HepG2 (cell line): ENCODE results near the gene PIK3CB. TPM values are rescaled to one million over a fixed set of nuclear protein-coding genes. Genes with fewer than 3 reads are reported as not detected.

ENCODE experiments used
- ATAC-seq: fragments of 200-7000 bp; cut with Tn5 transposase; 3 replicates; pipeline ENCODE4 v1.9.1; 2020; ENCODE audit warnings: mild to moderate bottlenecking, moderate library complexity
- BruUV-seq: library from RNA; stranded (reverse); fragments of 400-500 nt; replicated peaks from 2 replicates; lab custom pipeline; 2021; lab: Mats Ljungman, UMichigan
- CTCF ChIA-PET: fragments of 300-600 bp; formaldehyde crosslinking; extraction: SDS; loops from one replicate; lab custom pipeline; 2021; ENCODE audit warnings: low total read pairs, inconsistent platforms, low intra/inter-chr PET ratio; lab: Yijun Ruan, JAX
- POLR2A ChIA-PET: fragments of 350-600 bp; sonication (Branson Sonifier 250); formaldehyde crosslinking; loops from one replicate; lab custom pipeline; 2020; ENCODE audit warnings: antibody characterized with exemption, inconsistent platforms; lab: Yijun Ruan, JAX
- DNase-seq: peaks from one replicate; pipeline ENCODE4 v3.0.0-alpha.2; 2015; ENCODE audit warnings: low spot score
- FAIRE-seq: peaks from 3 replicates; lab custom pipeline; 2011; peaks lifted over from hg19 to GRCh38; lab: Jason Lieb, UNC
- H2AFZ ChIP-seq: one replicate; pipeline ENCODE4 v1.6.1; 2011; ENCODE audit warnings: low read length, inconsistent platforms
- H3K27ac ChIP-seq: fragments of 300-600 bp; 3 replicates; pipeline ENCODE4 v1.8.0; 2011; ENCODE audit warnings: mixed run types, mild to moderate bottlenecking, mixed read lengths, low read length, inconsistent platforms; ENCODE audit not compliant: insufficient read depth; ENCODE audit errors: extremely low read length
- H3K27me3 ChIP-seq, 2 experiments: fragments of 200-600 bp in 1 of 2; 2 replicates in 1 of 2; 3 replicates in 1 of 2; pipeline versions ENCODE4 v1.6.0 to v1.8.0; 2011; ENCODE audit warnings: low read length in 2 of 2, mild to moderate bottlenecking in 2 of 2, moderate library complexity in 2 of 2, inconsistent platforms in 1 of 2; ENCODE audit not compliant: insufficient read depth in 2 of 2, control insufficient read depth in 1 of 2
- H3K36me3 ChIP-seq, 2 experiments: fragments of 200-600 bp in 1 of 2; replicated peaks in 1 of 2; 2 replicates in 1 of 2; 3 replicates in 1 of 2; pipeline versions ENCODE4 v1.5.1 to v1.8.0; 2011; ENCODE audit warnings: low read length in 2 of 2, inconsistent platforms in 1 of 2; ENCODE audit not compliant: insufficient read depth in 2 of 2, control insufficient read depth in 1 of 2
- H3K4me1 ChIP-seq: 2 replicates; pipeline ENCODE4 v1.5.1; 2012; ENCODE audit warnings: low read length, inconsistent platforms; ENCODE audit not compliant: insufficient read depth
- H3K4me2 ChIP-seq: 2 replicates; pipeline ENCODE4 v1.6.0; 2011; ENCODE audit warnings: low read depth, low read length, inconsistent platforms
- H3K4me3 ChIP-seq, 3 experiments: fragments of 200-600 bp in 1 of 3; sonication (generic), shearing (Covaris generic) in 1 of 3; replicated peaks in 1 of 3; 2 replicates each; pipeline ENCODE4 v1.5.1; 2011 to 2016; ENCODE audit warnings: low read length in 3 of 3, inconsistent platforms in 2 of 3, low read depth in 2 of 3, mild to moderate bottlenecking in 2 of 3, control low read depth in 1 of 3, mixed read lengths in 1 of 3; ENCODE audit not compliant: insufficient read depth in 1 of 3
- H3K79me2 ChIP-seq: one replicate; pipeline ENCODE4 v1.6.1; 2011; ENCODE audit warnings: low read length, inconsistent platforms; ENCODE audit not compliant: insufficient read depth
- H3K9ac ChIP-seq: 2 replicates; pipeline ENCODE4 v1.6.0; 2011; ENCODE audit warnings: mild to moderate bottlenecking, low read depth, low read length, inconsistent platforms; ENCODE audit not compliant: insufficient read depth
- H3K9me3 ChIP-seq: 2 replicates; pipeline ENCODE4 v1.5.1; 2012; ENCODE audit warnings: mild to moderate bottlenecking, low read length
- H4K20me1 ChIP-seq: 2 replicates; pipeline ENCODE4 v1.6.0; 2011; ENCODE audit warnings: inconsistent platforms, mild to moderate bottlenecking, low read length, moderate library complexity; ENCODE audit not compliant: insufficient read depth
- ARNT2 ChIP-seq: sonication (generic); formaldehyde crosslinking; IDR thresholded peaks from 2 replicates; pipeline ENCODE4 v1.8.0; 2022; ENCODE audit warnings: mild to moderate bottlenecking, low read depth, missing genetic modification reagents, moderate library complexity
- ASH2L ChIP-seq: fragments of 300-600, 200-600 bp; sonication (generic); IDR thresholded peaks from 2 replicates; pipeline ENCODE4 v1.7.0; 2017; ENCODE audit warnings: low read depth, mild to moderate bottlenecking, moderate library complexity, mixed read lengths, low read length; ENCODE audit not compliant: insufficient read length
- ESRRA ChIP-seq: sonication (generic); formaldehyde crosslinking; IDR thresholded peaks from 2 replicates; pipeline ENCODE4 v1.5.1; 2020; ENCODE audit warnings: mild to moderate bottlenecking, low read depth, missing genetic modification reagents
- JARID2 ChIP-seq: sonication (generic); formaldehyde crosslinking; IDR thresholded peaks from 2 replicates; pipeline ENCODE4 v1.8.1; 2023; ENCODE audit warnings: missing genetic modification reagents, inconsistent platforms; ENCODE audit not compliant: insufficient replicate concordance
- KLF13 ChIP-seq: sonication (generic); formaldehyde crosslinking; IDR thresholded peaks from 2 replicates; pipeline ENCODE4 v1.4.0; 2020; ENCODE audit warnings: mild to moderate bottlenecking, missing genetic modification reagents
- MBNL3 ChIP-seq: fragments of 250-450 bp; sonication (Bioruptor Pico); conservative IDR thresholded peaks from 2 replicates; pipeline ENCODE4 v1.8.0; 2022; ENCODE audit warnings: mild to moderate bottlenecking, inconsistent platforms
- MEIS2 ChIP-seq: sonication (generic); formaldehyde crosslinking; IDR thresholded peaks from 2 replicates; pipeline ENCODE4 v1.9.0; 2021; ENCODE audit warnings: mild to moderate bottlenecking, missing genetic modification reagents
- NFKB2 ChIP-seq: sonication (generic); formaldehyde crosslinking; IDR thresholded peaks from 2 replicates; pipeline ENCODE4 v1.4.0; 2020; ENCODE audit warnings: missing genetic modification reagents, borderline replicate concordance
- ZFP37 ChIP-seq: sonication (generic); formaldehyde crosslinking; IDR thresholded peaks from 2 replicates; pipeline ENCODE4 v1.4.0; 2020; ENCODE audit warnings: missing genetic modification reagents, borderline replicate concordance
- ZNF205 ChIP-seq: IDR thresholded peaks from 2 replicates; pipeline ENCODE4 v1.6.1; 2018; ENCODE audit warnings: missing biosample characterization, missing genetic modification reagents
- ZNF260 ChIP-seq: sonication (generic); formaldehyde crosslinking; IDR thresholded peaks from 2 replicates; pipeline ENCODE4 v1.4.0; 2020; ENCODE audit warnings: missing genetic modification reagents, low read depth, mild to moderate bottlenecking, borderline replicate concordance
- WGBS: methylation state at CpG from one replicate; pipeline ENCODE4 v1.1.6; 2017; ENCODE audit warnings: low lambda C conversion rate; 5-methylcytosine and 5-hydroxymethylcytosine counted together
- in situ Hi-C: cut with HindIII; loops from 2 replicates; pipeline ENCODE4 v1.10.0; 2017; ENCODE audit warnings: low pct_unique_long_range_greater_than_20kb; ENCODE audit not compliant: extremely low pct_ligation_motif_present
- intact Hi-C: fragments of 100-400 bp; cut with micrococcal nuclease; formaldehyde crosslinking; loops from one replicate; pipeline ENCODE4 v1.10.0; 2022; ENCODE audit not compliant: unreplicated experiment
- polyA plus RNA-seq, 8 experiments: library from polyadenylated mRNA; depleted of rRNA in 3 of 8; stranded (reverse) in 7 of 8; unstranded in 1 of 8; fragments of >200 nt; fragmentation: Illumina TruSeq in 4 of 8; extraction: Trizol in 4 of 8; gene quantifications; 2 replicates each; pipeline versions ENCODE4 v1.2.1 to v1.2.3, GENCODE V29; 2011 to 2016; ENCODE audit warnings: low read depth in 4 of 8, missing spikeins in 1 of 8, mixed read lengths in 1 of 8; ENCODE audit not compliant: insufficient read depth in 1 of 8
- total RNA-seq, 5 experiments: library from RNA; depleted of rRNA; stranded (reverse); fragments of >200 nt; fragmentation: Illumina TruSeq; extraction: Trizol; gene quantifications; 2 replicates each; pipeline ENCODE4 v1.2.3, GENCODE V29; 2016; ENCODE audit warnings: low read depth in 1 of 5

PIK3CB gene
- total and polyA plus RNA-seq, 2 of the 13 experiments (the other 11 are each of a cell fraction or from before 2014, with no cell fraction given): 6.6 to 18.7 TPM

- no peaks in the 10 kb centered on the region for H3K9me3 ChIP-seq
- no peak overlapping the region for H3K9ac ChIP-seq
- no peak overlapping the region for H3K27ac ChIP-seq
- POLR2A ChIA-PET: no interaction called here
- no peaks in the 10 kb centered on the region for H4K20me1 ChIP-seq
- H3K79me2 ChIP-seq: no peaks in the 10 kb centered on the region
- no peak overlapping the region for H3K4me3 ChIP-seq
- H3K27me3 ChIP-seq: no peaks in the 10 kb centered on the region
- in situ Hi-C loops: no loop called here
- ATAC-seq (no peak), DNase-seq (no peak), FAIRE-seq (no peak)
- TF ChIP-seq ZFP37 (CRISPR knock-in tag) (no peak), ESRRA (CRISPR knock-in tag) (no peak), MBNL3 (CRISPR knock-in tag) (no peak), JARID2 (no peak), KLF13 (no peak), MEIS2 (CRISPR knock-in tag) (no peak), ARNT2 (CRISPR knock-in tag) (no peak), ASH2L (no peak), ZNF260 (CRISPR knock-in tag) (no peak), NFKB2 (CRISPR knock-in tag) (no peak), ZNF205 (no peak)
- H2AFZ ChIP-seq: no peak overlapping the region
- WGBS: 95% methylated on average over 5 of the region's 5 CpGs
- H3K4me2 ChIP-seq: no peak overlapping the region
- intact Hi-C loops: no loop called here
- H3K4me1 ChIP-seq: no peaks in the 10 kb centered on the region
- no TSS peak for BruUV-seq
- CTCF ChIA-PET: no interaction called here
- H3K36me3 ChIP-seq: peaks cover 8 to 23% of the 10 kb centered on the region in 2 experiments; a peak in 3 of 5 replicates
Observed at GRCh38 chr3:138740072-138740471, 94.7 kb downstream of the PIK3CB start.
